BLaER1 treated with 17β-estradiol and CSF1 and Interleukin-3, amounts not matched to agents 10 nM and 100 nM (cell line): ENCODE data around the gene RBM15.

Experiments
- H3K27ac ChIP-seq, 11 experiments: shearing (Covaris generic); formaldehyde crosslinking; 2 replicates each; pipeline ENCODE4 v1.8.1; 2022
- H3K27me3 ChIP-seq, 11 experiments: shearing (Covaris generic); formaldehyde crosslinking; 2 replicates each; pipeline ENCODE4 v1.8.1; 2022
- H3K36me3 ChIP-seq, 11 experiments: shearing (Covaris generic); formaldehyde crosslinking; 2 replicates each; pipeline ENCODE4 v1.8.1; 2022
- H3K4me1 ChIP-seq, 10 experiments: shearing (Covaris generic); formaldehyde crosslinking; 2 replicates each; pipeline ENCODE4 v1.8.1; 2022
- H3K4me2 ChIP-seq, 11 experiments: shearing (Covaris generic); formaldehyde crosslinking; 2 replicates each; pipeline ENCODE4 v1.8.1; 2022
- H3K4me3 ChIP-seq, 10 experiments: shearing (Covaris generic); formaldehyde crosslinking; 2 replicates each; pipeline ENCODE4 v1.8.1; 2022
- H3K9ac ChIP-seq, 11 experiments: shearing (Covaris generic); formaldehyde crosslinking; 2 replicates each; pipeline ENCODE4 v1.8.1; 2022
- H3K9me3 ChIP-seq, 11 experiments: shearing (Covaris generic); formaldehyde crosslinking; replicated peaks in 1 of 11; 2 replicates each; pipeline ENCODE4 v1.8.1; 2022
- H4K20me1 ChIP-seq, 11 experiments: shearing (Covaris generic); formaldehyde crosslinking; 2 replicates each; pipeline ENCODE4 v1.8.1; 2022
- Cebpa-rat ChIP-seq, 11 experiments: shearing (Covaris generic); IDR thresholded peaks; 2 replicates each; pipeline ENCODE4 v1.8.1; 2022

RBM15 gene

DNA sequence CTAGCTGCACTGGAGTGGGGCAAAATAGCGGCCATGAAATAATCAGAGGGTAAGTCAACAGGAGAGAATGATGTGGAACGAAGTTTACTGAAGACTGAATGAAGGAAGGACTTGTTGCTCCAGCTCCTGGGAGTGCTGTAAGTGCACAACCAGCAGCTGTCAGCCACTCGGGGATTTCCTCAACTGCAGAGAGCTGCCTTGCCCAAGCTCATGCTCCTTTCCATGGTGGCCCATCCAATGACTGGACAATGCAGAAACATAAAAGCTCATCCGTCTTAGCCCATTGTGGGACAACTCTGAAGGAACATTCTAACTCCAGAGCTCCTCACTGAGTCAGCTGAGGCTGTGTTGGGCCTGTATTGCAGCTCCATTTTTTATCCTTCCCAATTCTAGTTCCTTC lies 21.1 kb upstream of the RBM15 start:
- Histone ChIP-seq H3K27me3 (no peaks in the 10 kb centered on the region), H3K4me3 (no peak overlapping the region), H3K9me3 (peaks cover 0 to 12% (median 0%) of the 10 kb centered on the region in 11 experiments; a peak in 5 of 22 replicates), H3K36me3 (no peaks in the 10 kb centered on the region), H3K27ac (no peak overlapping the region), H3K4me1 (peaks cover 0 to 7% (median 0%) of the 10 kb centered on the region in 10 experiments; a peak in 4 of 20 replicates), H3K4me2 (no peak overlapping the region), H4K20me1 (no peaks in the 10 kb centered on the region), H3K9ac (no peak overlapping the region)
- TF ChIP-seq Cebpa-rat (IDR thresholded peaks at IDR 0.05): no peak

GRCh38 chr1:110319332-110320167 lies 19.6 kb upstream of the RBM15 start:
- Histone ChIP-seq H3K4me2 (peak overlapping the region in 3 of 11 experiments; percentile 0 to 24 (median 21); a peak in 2 of 22 replicates), H3K27ac (no peak overlapping the region), H3K9me3 (peaks cover 0 to 12% (median 0%) of the 10 kb centered on the region in 11 experiments; a peak in 5 of 22 replicates), H3K36me3 (no peaks in the 10 kb centered on the region), H3K9ac (no peak overlapping the region), H3K27me3 (no peaks in the 10 kb centered on the region), H4K20me1 (no peaks in the 10 kb centered on the region), H3K4me1 (peaks cover 0 to 7% (median 0%) of the 10 kb centered on the region in 10 experiments; a peak in 4 of 20 replicates), H3K4me3 (no peak overlapping the region)
- TF ChIP-seq Cebpa-rat (IDR thresholded peaks at IDR 0.05): peak in 3 of 11 experiments; percentile 21 to 62 (median 23); a peak in 1 of 22 replicates

GRCh38 chr1:110320168-110320518 lies 19.0 kb upstream of the RBM15 start:
- no peak for TF ChIP-seq Cebpa-rat (IDR thresholded peaks at IDR 0.05)
- Histone ChIP-seq H3K4me3 (no peak overlapping the region), H3K4me2 (no peak overlapping the region), H4K20me1 (no peaks in the 10 kb centered on the region), H3K9ac (no peak overlapping the region), H3K4me1 (peaks cover 0 to 7% (median 0%) of the 10 kb centered on the region in 10 experiments; a peak in 4 of 20 replicates), H3K9me3 (peaks cover 0 to 12% (median 0%) of the 10 kb centered on the region in 11 experiments; a peak in 5 of 22 replicates), H3K27me3 (no peaks in the 10 kb centered on the region), H3K36me3 (no peaks in the 10 kb centered on the region), H3K27ac (no peak overlapping the region)

- Histone ChIP-seq H3K4me1 (peaks cover 0 to 7% (median 0%) of the 10 kb centered on the region in 10 experiments; a peak in 4 of 20 replicates), H3K27me3 (no peaks in the 10 kb centered on the region), H4K20me1 (no peaks in the 10 kb centered on the region)
These were observed 18.1 kb upstream of the RBM15 start for GRCh38 chr1:110321045-110321444.

DNA sequence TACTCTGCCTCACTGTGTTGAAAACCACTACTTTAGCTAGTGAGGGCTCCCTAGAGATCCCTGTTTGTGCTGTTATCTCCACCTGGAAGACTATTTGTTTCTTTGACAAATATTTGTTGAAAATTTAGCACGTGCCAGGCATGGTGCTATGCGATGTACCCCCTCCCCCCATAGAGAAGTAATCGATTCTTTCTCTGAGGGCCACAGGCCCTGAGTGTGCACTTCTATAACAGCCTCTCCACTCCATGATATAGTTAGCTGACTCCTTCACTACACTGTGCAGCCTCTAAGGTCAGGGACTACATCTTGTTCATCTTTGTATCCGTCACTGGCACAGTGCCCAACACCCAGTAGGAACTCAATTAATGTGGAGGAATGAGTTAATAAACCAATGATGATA lies 17.3 kb upstream of the RBM15 start:
- Histone ChIP-seq H3K9ac (no peak overlapping the region), H3K9me3 (peaks cover 0 to 12% (median 0%) of the 10 kb centered on the region in 11 experiments; a peak in 5 of 22 replicates), H3K4me2 (no peak overlapping the region), H3K36me3 (no peaks in the 10 kb centered on the region), H3K27me3 (no peaks in the 10 kb centered on the region), H3K4me3 (no peak overlapping the region), H3K27ac (no peak overlapping the region), H4K20me1 (no peaks in the 10 kb centered on the region), H3K4me1 (peaks cover 0 to 7% (median 0%) of the 10 kb centered on the region in 10 experiments; a peak in 4 of 20 replicates)
- TF ChIP-seq Cebpa-rat (IDR thresholded peaks at IDR 0.05): no peak

More at GRCh38 chr1:110321045-110321444, 18.1 kb upstream of the RBM15 start:
- Histone ChIP-seq H3K36me3 (no peaks in the 10 kb centered on the region), H3K9ac (no peak overlapping the region), H3K4me3 (no peak overlapping the region), H3K27ac (no peak overlapping the region), H3K9me3 (peaks cover 0 to 12% (median 0%) of the 10 kb centered on the region in 11 experiments; a peak in 5 of 22 replicates), H3K4me2 (no peak overlapping the region)
- TF ChIP-seq Cebpa-rat (IDR thresholded peaks at IDR 0.05): no peak

GRCh38 chr1:110324667-110325066 lies 14.5 kb upstream of the RBM15 start:
- Histone ChIP-seq H3K9ac (no peak overlapping the region), H4K20me1 (no peaks in the 10 kb centered on the region), H3K4me3 (no peak overlapping the region), H3K27me3 (no peaks in the 10 kb centered on the region), H3K27ac (no peak overlapping the region), H3K9me3 (peaks cover 0 to 4% (median 0%) of the 10 kb centered on the region in 11 experiments; a peak in 3 of 22 replicates), H3K36me3 (no peaks in the 10 kb centered on the region), H3K4me1 (peaks cover 0 to 15% (median 0%) of the 10 kb centered on the region in 10 experiments; a peak in 7 of 20 replicates), H3K4me2 (no peak overlapping the region)
- no peak for TF ChIP-seq Cebpa-rat (IDR thresholded peaks at IDR 0.05)

GRCh38 chr1:110326826-110327225 lies 12.4 kb upstream of the RBM15 start:
- H3K4me1 ChIP-seq: peaks cover 0 to 25% (median 0%) of the 10 kb centered on the region in 10 experiments; a peak in 6 of 20 replicates
- no peak for TF ChIP-seq Cebpa-rat (IDR thresholded peaks at IDR 0.05)

GRCh38 chr1:110328274-110328673 lies 10.9 kb upstream of the RBM15 start:
- Histone ChIP-seq H3K4me3 (no peak overlapping the region), H3K27me3 (no peaks in the 10 kb centered on the region), H3K36me3 (no peaks in the 10 kb centered on the region), H3K4me2 (peak overlapping the region in 2 of 11 experiments; percentile 49 to 61; a peak in 4 of 22 replicates), H3K9me3 (no peaks in the 10 kb centered on the region), H3K27ac (no peak overlapping the region), H3K4me1 (peaks cover 0 to 25% (median 0%) of the 10 kb centered on the region in 10 experiments; a peak in 6 of 20 replicates), H4K20me1 (no peaks in the 10 kb centered on the region), H3K9ac (no peak overlapping the region)
- TF ChIP-seq Cebpa-rat (IDR thresholded peaks at IDR 0.05): no peak

More at GRCh38 chr1:110326826-110327225, 12.4 kb upstream of the RBM15 start:
- no peak overlapping the region for H3K9ac ChIP-seq
- H3K4me2 ChIP-seq: no peak overlapping the region
- no peaks in the 10 kb centered on the region for H4K20me1 ChIP-seq
- H3K27me3 ChIP-seq: no peaks in the 10 kb centered on the region
- H3K36me3 ChIP-seq: no peaks in the 10 kb centered on the region
- H3K27ac ChIP-seq: no peak overlapping the region
- no peak overlapping the region for H3K4me3 ChIP-seq
- H3K9me3 ChIP-seq: no peaks in the 10 kb centered on the region

DNA sequence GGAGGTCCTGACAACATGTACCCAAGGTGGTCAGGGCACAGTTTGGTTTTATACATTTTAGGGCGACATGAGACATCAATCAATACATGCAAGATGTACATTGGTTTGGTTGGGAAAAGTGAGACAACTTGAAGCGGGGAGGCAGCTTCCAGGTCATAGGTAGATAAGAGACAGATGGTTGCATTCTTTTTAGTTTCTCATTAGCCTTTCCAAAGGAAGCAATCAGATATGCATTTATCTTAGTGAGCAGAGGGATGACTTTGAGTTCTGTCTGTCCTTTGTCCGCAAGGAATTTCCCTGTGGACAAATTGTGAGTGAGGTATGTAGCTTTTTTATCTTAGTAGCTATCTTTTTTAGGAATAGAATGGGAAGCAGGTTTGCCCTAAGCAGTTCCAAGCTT lies 10.5 kb upstream of the RBM15 start:
- Histone ChIP-seq H3K27ac (no peak overlapping the region), H3K4me2 (peak overlapping the region in 2 of 11 experiments; percentile 49 to 61; a peak in 4 of 22 replicates), H4K20me1 (no peaks in the 10 kb centered on the region), H3K36me3 (no peaks in the 10 kb centered on the region), H3K9ac (no peak overlapping the region), H3K27me3 (no peaks in the 10 kb centered on the region), H3K4me1 (peaks cover 0 to 25% (median 0%) of the 10 kb centered on the region in 10 experiments; a peak in 6 of 20 replicates), H3K9me3 (no peaks in the 10 kb centered on the region), H3K4me3 (no peak overlapping the region)
- TF ChIP-seq Cebpa-rat (IDR thresholded peaks at IDR 0.05): no peak
